Sciatic nerve (tissue), 2 donors: ENCODE data around the gene PRELID1. TPM values are rescaled to one million over a fixed set of nuclear protein-coding genes. Genes with fewer than 3 reads are reported as not detected.
A peak's percentile ranks its signal among the peaks of the same experiment; 100 is the strongest.

Source experiments
- ATAC-seq: fragments of 200-7000 bp; cut with Tn5 transposase; one replicate; pipeline ENCODE4 v1.9.1; 2020; ENCODE audit warnings: mild to moderate bottlenecking, moderate library complexity
- DNase-seq: peaks from one replicate; pipeline ENCODE4 v3.0.0-alpha.2; 2020; ENCODE audit warnings: low spot score
- intact Hi-C: fragments of 100-400 bp; cut with DNase I; formaldehyde crosslinking; loops from one replicate; pipeline ENCODE4 v1.14.2; 2022
- total RNA-seq: library from RNA; stranded (reverse); fragmentation: NEBNext Ultra II Directional; extraction: Animal tissue kit (Norgen Biotek cat#: 25700); gene quantifications from one replicate; pipeline ENCODE4 v1.2.1, GENCODE V29; 2021
- donor health status: DM: no; HTN: no; CAD: no.
- donor health status: DM: no; HTN: no; CAD: no.

Gene PRELID1
- total RNA-seq, 1 donor from 2014 or later = 50.1 TPM

DNA sequence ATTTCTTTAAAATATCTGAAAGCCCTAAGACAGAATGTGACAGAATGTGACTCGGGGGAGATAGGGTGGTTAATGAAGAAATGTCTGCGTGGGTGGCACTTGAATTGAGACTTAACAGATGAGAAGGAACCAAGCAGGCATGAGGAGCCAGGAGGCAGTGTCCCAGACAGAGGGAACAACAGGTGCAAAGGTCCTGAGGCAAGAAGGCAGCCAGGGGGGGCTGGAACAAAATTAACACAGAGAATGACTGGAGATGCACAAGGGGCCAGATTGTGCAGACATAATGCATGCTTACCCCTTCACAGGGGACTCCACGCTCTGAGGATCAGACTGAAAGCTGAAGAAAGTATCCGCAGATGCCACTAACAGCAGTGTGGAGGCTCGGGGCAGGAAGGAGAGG, 46.2 kb downstream of the PRELID1 start:
- ATAC-seq (no peak), DNase-seq (no peak)
- intact Hi-C loops = no loop called here

DNA sequence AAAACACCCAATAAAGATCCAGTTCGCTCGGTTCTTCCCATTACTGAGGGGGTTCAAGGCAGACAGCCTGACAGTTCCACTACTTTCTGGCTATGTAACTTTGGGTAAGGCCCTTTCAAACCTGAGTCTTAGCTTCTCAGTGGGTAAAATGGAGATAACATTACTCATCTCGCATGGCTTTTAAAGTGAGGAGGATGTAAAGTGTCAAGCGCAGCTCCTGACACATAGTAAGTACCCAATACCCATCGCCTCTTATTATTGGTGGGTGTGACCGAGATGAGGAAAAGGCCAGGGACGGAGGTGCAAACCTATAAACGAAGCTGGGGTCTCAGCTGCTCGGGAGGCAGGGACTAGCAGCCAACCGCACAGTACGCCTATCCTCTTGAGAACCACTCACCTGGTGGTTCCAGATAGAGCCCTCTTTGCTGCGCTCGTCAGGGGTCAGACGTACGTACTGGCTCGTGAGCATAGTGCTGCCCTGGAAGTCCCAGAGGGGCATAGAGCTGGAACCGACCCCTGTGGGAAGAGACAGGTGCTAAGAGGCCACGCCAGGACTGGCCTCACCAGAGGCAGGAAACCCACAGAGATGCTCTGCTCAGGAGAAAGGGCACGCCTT, 47.3 kb downstream of the PRELID1 start:
- intact Hi-C loops = no loop called here
- DNase-seq (no peak), ATAC-seq (peak; percentile 18)

DNA sequence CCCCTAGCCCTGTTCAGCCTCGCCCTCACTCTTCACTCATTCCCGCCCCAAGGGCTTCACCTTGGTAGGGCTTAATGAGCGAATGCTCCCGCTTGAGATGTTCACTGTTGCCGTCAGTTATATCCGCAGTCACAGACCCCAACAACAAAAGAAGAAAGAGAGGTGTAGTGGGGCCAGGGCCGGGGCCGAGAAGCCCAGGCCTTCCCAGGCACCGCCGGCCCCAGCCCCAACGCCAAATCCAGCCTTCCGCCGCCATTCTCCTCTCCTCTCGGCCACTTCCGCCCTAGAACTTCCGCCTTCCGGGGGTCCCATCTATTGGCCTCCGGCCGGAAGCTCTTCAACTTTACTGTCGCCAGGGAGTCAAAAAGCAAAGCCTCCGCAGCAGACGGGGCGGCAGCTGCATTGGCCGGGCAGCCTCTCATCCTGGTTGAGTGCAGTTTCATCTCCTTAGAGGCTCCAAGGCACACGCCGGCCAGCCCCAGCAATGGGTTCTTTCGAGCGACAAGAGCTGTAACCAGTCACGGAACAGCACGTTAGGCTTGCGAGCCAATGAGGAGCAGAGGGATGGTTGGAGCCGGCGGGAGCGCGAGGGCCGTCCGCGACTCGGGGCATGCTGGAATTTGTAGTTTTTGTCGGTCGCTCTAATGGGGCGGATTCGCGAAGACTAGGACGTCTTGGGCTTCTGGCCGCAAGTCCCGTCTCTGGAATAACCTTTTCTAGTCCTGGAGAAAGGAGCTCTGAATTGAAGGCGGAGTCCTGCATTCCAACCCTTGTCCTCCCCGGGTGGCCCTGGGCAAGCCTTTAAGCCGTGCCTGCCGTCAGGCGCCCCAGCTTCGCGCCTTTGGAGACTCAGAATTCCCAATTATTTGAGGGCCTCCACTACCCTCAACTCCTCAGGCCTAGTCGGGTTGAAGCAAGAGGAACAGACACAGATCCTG, 48.1 kb downstream of the PRELID1 start, which contains the start of gene LMAN2:
TSS of gene LMAN2 (minus strand) at position 277 of the 938 bp plus-strand sequence. CDS start at position 256, 21 bp downstream.
- ATAC-seq (peak; percentile 99), DNase-seq (peak; percentile 95)
- intact Hi-C loops = no loop called here

DNA sequence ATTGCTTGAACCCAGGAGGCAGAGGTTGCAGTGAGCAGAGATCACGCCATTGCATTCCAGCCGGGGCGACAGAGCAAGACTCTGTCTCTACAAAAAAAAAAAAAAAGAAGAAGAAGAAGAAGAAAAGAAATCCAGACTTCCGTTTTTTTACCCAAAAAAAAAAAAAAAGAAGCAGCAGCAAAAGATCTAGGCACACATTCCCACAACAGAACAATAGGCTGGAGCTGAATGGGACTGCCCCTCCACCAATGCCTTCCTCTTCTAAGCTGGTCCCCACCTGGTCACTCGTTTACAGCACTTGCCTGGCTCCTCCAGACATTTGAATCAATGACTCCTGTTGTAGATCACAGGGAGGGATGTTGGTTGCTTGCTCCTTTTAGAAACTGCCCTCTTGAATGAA, 49.5 kb downstream of the PRELID1 start:
- intact Hi-C loops = no loop called here
- DNase-seq (no peak), ATAC-seq (no peak)

DNA sequence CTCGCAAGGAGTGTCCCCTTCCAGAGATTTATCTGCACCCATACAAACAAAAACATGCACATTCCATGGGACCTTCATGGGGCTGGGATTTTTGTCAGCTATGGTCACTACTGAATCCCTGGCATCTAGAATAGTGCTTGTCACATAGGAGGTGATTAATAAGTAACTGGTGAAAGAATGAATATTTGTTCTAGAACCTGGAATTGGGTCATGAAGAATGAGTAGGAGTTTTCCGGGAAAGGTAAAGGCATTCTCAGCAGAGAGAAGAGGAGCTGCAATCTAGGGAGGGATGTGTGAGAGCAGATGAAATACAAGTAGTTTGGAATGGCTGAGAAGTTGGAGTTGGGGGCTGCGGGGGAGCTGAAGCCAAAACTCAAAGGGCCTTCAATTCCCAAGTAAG, 50.7 kb downstream of the PRELID1 start:
- DNase-seq (no peak), ATAC-seq (no peak)
- intact Hi-C loops = no loop called here

DNA sequence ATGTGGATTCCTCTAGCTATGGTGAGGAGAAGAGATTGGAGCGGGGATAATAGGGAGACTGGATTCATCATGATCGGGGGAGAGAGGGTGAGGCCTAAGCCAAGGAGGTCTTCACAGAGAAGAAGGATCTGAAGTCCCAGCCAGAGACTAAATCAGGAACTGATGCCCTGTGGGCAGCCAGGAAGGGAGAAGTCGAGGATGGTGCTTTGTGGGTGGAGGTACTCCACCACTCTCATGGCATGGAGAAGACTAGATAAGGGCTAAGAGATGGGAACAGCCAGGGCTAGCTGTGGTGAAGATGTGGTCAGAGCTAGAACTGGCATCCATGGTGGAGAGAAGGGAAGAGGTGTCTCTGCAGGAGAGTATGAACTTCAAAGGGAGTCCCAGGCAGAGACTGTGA, 51.1 kb downstream of the PRELID1 start:
- no peak for ATAC-seq
- intact Hi-C loops = no loop called here

DNA sequence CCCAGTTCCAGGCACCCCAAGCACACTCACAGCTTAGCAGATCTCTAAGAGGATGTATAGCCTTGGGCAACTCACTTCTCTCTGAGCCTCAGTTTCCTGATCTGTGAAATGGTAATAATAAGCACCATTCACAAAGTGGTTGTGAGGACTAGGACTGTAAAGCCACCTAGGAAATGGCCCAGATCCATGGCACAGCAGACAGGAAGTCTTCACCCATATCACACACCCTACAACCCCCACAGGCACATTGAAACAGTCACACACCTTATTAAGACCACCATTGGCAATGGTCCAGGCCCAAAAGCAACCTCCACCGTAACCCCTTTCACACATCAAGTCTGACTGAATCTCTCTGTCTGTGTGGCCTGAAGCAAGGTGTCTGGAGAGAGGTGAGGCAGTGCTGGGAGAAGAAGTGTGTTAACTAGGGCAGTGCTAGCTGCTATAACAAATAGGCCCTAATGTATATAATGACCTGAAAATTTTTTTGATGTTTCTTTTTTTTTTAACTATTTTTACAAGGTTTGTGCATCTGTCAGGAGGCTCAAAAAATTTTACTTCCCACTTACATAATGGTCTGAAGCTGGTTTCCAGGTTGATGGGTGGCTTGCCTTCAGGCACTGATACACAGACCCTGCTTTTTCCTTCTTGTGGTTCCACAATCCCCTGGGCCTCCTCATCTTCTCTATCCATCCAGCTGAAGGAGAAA, 51.7 kb downstream of the PRELID1 start:
- intact Hi-C loops = no loop called here
- ATAC-seq (no peak), DNase-seq (no peak)

More for the DNA sequence above, 51.1 kb downstream of the PRELID1 start:
- DNase-seq = no peak

DNA sequence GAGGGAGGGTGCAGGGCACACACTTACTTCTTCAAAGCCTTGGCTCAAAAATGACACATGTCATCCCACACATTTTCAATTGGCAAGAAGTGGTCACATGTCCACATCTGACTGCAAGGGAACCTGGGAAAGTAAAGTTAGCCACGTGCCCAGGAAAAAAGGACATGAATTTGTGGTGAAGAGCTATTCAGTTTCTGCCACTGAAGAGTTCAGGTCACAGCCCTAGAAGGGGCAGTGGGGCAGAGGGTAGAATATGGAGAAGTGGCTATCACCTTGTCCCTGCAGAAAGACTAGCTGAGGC, 52.2 kb downstream of the PRELID1 start:
- intact Hi-C loops = no loop called here
- ATAC-seq (no peak), DNase-seq (no peak)

Other genes starting within 250 kb of the PRELID1 start
- 1.4 TPM for gene FGFR4, start 216.9 kb upstream of the PRELID1 start, total RNA-seq
- gene NSD1, start 170.0 kb upstream of the PRELID1 start, total RNA-seq = 112 TPM
- 24.4 TPM for gene RAB24, start 80 bp upstream of the PRELID1 start, total RNA-seq
- 9.9 TPM for gene MXD3, start 8.1 kb downstream of the PRELID1 start, total RNA-seq
- 70.0 TPM for gene LMAN2, start 47.9 kb downstream of the PRELID1 start, total RNA-seq
- gene RGS14, start 54.1 kb downstream of the PRELID1 start, total RNA-seq = 9.3 TPM
- gene SLC34A1, start 80.6 kb downstream of the PRELID1 start, total RNA-seq = not detected
- gene PFN3, start 96.9 kb downstream of the PRELID1 start, total RNA-seq = not detected
- 0.49 TPM for gene F12, start 105.8 kb downstream of the PRELID1 start, total RNA-seq
- 25.0 TPM for gene GRK6, start 122.9 kb downstream of the PRELID1 start, total RNA-seq
- 8.2 TPM for gene PRR7, start 143.0 kb downstream of the PRELID1 start, total RNA-seq
- gene DBN1, start 169.8 kb downstream of the PRELID1 start, total RNA-seq = 63.5 TPM
- gene PDLIM7, start 193.8 kb downstream of the PRELID1 start, total RNA-seq = 144 TPM
- gene DOK3, start 206.0 kb downstream of the PRELID1 start, total RNA-seq = 16.2 TPM
- 68.2 TPM for gene DDX41, start 213.2 kb downstream of the PRELID1 start, total RNA-seq